ENCODE measurements around the gene NIT1. TPM values are rescaled to one million over a fixed set of nuclear protein-coding genes. Genes with fewer than 3 reads are reported as not detected.

NIT1 gene
- total and polyA plus RNA-seq, 9 of the 15 experiments (the other 6 are each of a cell fraction or from before 2014, with no cell fraction given): 18.4 to 76.0 (median 33.7) TPM

DNA sequence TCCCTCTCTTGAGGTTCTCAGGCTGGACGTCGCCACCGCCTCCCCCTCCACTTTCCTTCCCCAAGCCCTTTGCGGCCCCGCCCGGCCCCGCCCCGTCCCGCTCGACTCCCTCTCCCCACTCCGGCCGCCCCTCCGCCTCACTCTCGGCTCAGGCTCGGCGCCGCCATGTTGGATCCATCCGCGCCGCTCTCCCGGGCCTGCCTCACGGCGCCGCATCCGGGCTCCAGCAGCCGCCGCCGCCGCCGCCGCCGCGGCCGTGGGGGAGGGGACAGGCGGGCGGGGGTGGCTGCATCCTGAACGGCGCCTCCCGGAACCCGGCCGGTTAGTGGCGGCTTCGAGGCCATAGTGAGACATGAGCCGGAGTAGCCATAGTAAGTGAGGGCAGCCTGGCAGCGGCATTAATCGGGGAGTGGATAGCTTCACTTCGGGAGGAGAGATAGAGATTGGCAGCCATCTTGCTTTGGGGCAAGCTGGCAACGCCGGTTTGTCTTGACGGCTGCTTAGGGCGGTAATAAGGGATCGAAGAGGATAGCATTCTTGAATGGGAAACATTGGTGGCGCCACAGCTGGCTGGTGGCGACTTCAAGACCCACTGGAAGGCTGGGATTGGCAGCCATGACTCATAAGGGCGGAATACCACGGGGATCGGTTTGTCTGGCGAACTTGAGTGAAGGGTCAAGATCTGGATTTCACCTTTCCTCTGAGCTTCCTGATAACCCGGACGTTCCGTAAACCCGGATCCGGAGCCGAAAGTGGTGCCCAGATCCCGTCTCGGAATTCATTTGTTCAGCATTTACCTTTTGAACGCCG is 14.7 kb downstream of the NIT1 start, which contains the start of gene DEDD (continued):
- TF ChIP-seq, protein P1, sequence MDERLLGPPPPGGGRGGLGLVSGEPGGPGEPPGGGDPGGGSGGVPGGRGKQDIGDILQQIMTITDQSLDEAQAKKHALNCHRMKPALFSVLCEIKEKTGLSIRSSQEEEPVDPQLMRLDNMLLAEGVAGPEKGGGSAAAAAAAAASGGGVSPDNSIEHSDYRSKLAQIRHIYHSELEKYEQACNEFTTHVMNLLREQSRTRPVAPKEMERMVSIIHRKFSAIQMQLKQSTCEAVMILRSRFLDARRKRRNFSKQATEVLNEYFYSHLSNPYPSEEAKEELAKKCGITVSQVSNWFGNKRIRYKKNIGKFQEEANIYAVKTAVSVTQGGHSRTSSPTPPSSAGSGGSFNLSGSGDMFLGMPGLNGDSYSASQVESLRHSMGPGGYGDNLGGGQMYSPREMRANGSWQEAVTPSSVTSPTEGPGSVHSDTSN (CRISPR knock-in tag; IDR thresholded peaks at IDR 0.05; ENCODE audit: low read depth): peak; percentile 29; the same call in 1 of the 2 replicates
- TF ChIP-seq, protein P1 (tag; conservative IDR thresholded peaks at IDR 0.05; ENCODE audit: low read depth): no peak
- TF ChIP-seq PHF8 (IDR thresholded peaks at IDR 0.05; ENCODE audit: borderline replicate concordance, low read length) (peak; percentile 52), COPS2 (conservative IDR thresholded peaks at IDR 0.05) (no peak), CBX8 (IDR thresholded peaks at IDR 0.05; ENCODE audit: borderline replicate concordance, extremely low read depth, low read depth, low read length, poor library complexity, severe bottlenecking) (no peak), MTA1 (IDR thresholded peaks at IDR 0.05; ENCODE audit: borderline replicate concordance) (no peak), ARHGAP35 (IDR thresholded peaks at IDR 0.05; ENCODE audit: partially characterized antibody) (no peak), ELF1 (tag; IDR thresholded peaks at IDR 0.05) (peak; percentile 96), ESRRA (IDR thresholded peaks at IDR 0.05; ENCODE audit: borderline replicate concordance, low read depth) (peak; percentile 39; the same call in 1 of the 2 replicates), KDM4B (IDR thresholded peaks at IDR 0.05; ENCODE audit: borderline replicate concordance in 2 of 2, low read depth in 1 of 2) (no peak; a peak in 1 of 4 replicates), ARNT (IDR thresholded peaks at IDR 0.05) (peak in 1 of 2 experiments; percentile 43; a peak in 2 of 4 replicates), OTX1 (CRISPR knock-in tag; IDR thresholded peaks at IDR 0.05) (0 out of 2 replicates have a peak, but pooled peaks have one; percentile 44), ZC3H4 (CRISPR knock-in tag; IDR thresholded peaks at IDR 0.05; ENCODE audit: borderline replicate concordance) (no peak; the same call in 1 of the 2 replicates), NFE2 (IDR thresholded peaks at IDR 0.05; ENCODE audit: low read depth) (no peak), JUN (IDR thresholded peaks at IDR 0.05; ENCODE audit: borderline replicate concordance, low read depth, low read length) (no peak), JUN (CRISPR knock-in tag; IDR thresholded peaks at IDR 0.05; ENCODE audit: borderline replicate concordance) (peak; percentile 56; the same call in 1 of the 2 replicates), BHLHE40 (IDR thresholded peaks at IDR 0.05; ENCODE audit: low read length) (0 out of 2 replicates have a peak, but pooled peaks have one; percentile 32), NR2C2 (CRISPR knock-in tag; IDR thresholded peaks at IDR 0.05) (no peak; the same call in 1 of the 2 replicates), NR2C2 (tag; IDR thresholded peaks at IDR 0.05) (peak; percentile 99)

All from K562 (cell line).